HepG2 (cell line): ENCODE results near the gene LEPROT. TPM values are rescaled to one million over a fixed set of nuclear protein-coding genes. Genes with fewer than 3 reads are reported as not detected.

ENCODE experiments used
- ATAC-seq: fragments of 200-7000 bp; cut with Tn5 transposase; 3 replicates; pipeline ENCODE4 v1.9.1; 2020; ENCODE audit warnings: mild to moderate bottlenecking, moderate library complexity
- BruUV-seq: library from RNA; stranded (reverse); fragments of 400-500 nt; replicated peaks from 2 replicates; lab custom pipeline; 2021; lab: Mats Ljungman, UMichigan
- CTCF ChIA-PET: fragments of 300-600 bp; formaldehyde crosslinking; extraction: SDS; loops from one replicate; lab custom pipeline; 2021; ENCODE audit warnings: low total read pairs, inconsistent platforms, low intra/inter-chr PET ratio; lab: Yijun Ruan, JAX
- POLR2A ChIA-PET: fragments of 350-600 bp; sonication (Branson Sonifier 250); formaldehyde crosslinking; loops from one replicate; lab custom pipeline; 2020; ENCODE audit warnings: antibody characterized with exemption, inconsistent platforms; lab: Yijun Ruan, JAX
- DNase-seq: peaks from one replicate; pipeline ENCODE4 v3.0.0-alpha.2; 2015; ENCODE audit warnings: low spot score
- FAIRE-seq: peaks from 3 replicates; lab custom pipeline; 2011; peaks lifted over from hg19 to GRCh38; lab: Jason Lieb, UNC
- H2AFZ ChIP-seq: one replicate; pipeline ENCODE4 v1.6.1; 2011; ENCODE audit warnings: low read length, inconsistent platforms
- H3K27ac ChIP-seq: fragments of 300-600 bp; 3 replicates; pipeline ENCODE4 v1.8.0; 2011; ENCODE audit warnings: mixed run types, mild to moderate bottlenecking, mixed read lengths, low read length, inconsistent platforms; ENCODE audit not compliant: insufficient read depth; ENCODE audit errors: extremely low read length
- H3K27me3 ChIP-seq, 2 experiments: fragments of 200-600 bp in 1 of 2; 2 replicates in 1 of 2; 3 replicates in 1 of 2; pipeline versions ENCODE4 v1.6.0 to v1.8.0; 2011; ENCODE audit warnings: low read length in 2 of 2, mild to moderate bottlenecking in 2 of 2, moderate library complexity in 2 of 2, inconsistent platforms in 1 of 2; ENCODE audit not compliant: insufficient read depth in 2 of 2, control insufficient read depth in 1 of 2
- H3K36me3 ChIP-seq, 2 experiments: fragments of 200-600 bp in 1 of 2; replicated peaks in 1 of 2; 2 replicates in 1 of 2; 3 replicates in 1 of 2; pipeline versions ENCODE4 v1.5.1 to v1.8.0; 2011; ENCODE audit warnings: low read length in 2 of 2, inconsistent platforms in 1 of 2; ENCODE audit not compliant: insufficient read depth in 2 of 2, control insufficient read depth in 1 of 2
- H3K4me1 ChIP-seq: 2 replicates; pipeline ENCODE4 v1.5.1; 2012; ENCODE audit warnings: low read length, inconsistent platforms; ENCODE audit not compliant: insufficient read depth
- H3K4me2 ChIP-seq: 2 replicates; pipeline ENCODE4 v1.6.0; 2011; ENCODE audit warnings: low read depth, low read length, inconsistent platforms
- H3K4me3 ChIP-seq, 3 experiments: fragments of 200-600 bp in 1 of 3; sonication (generic), shearing (Covaris generic) in 1 of 3; replicated peaks in 1 of 3; 2 replicates each; pipeline ENCODE4 v1.5.1; 2011 to 2016; ENCODE audit warnings: low read length in 3 of 3, inconsistent platforms in 2 of 3, low read depth in 2 of 3, mild to moderate bottlenecking in 2 of 3, control low read depth in 1 of 3, mixed read lengths in 1 of 3; ENCODE audit not compliant: insufficient read depth in 1 of 3
- H3K79me2 ChIP-seq: one replicate; pipeline ENCODE4 v1.6.1; 2011; ENCODE audit warnings: low read length, inconsistent platforms; ENCODE audit not compliant: insufficient read depth
- H3K9ac ChIP-seq: 2 replicates; pipeline ENCODE4 v1.6.0; 2011; ENCODE audit warnings: mild to moderate bottlenecking, low read depth, low read length, inconsistent platforms; ENCODE audit not compliant: insufficient read depth
- H3K9me3 ChIP-seq: 2 replicates; pipeline ENCODE4 v1.5.1; 2012; ENCODE audit warnings: mild to moderate bottlenecking, low read length
- H4K20me1 ChIP-seq: 2 replicates; pipeline ENCODE4 v1.6.0; 2011; ENCODE audit warnings: inconsistent platforms, mild to moderate bottlenecking, low read length, moderate library complexity; ENCODE audit not compliant: insufficient read depth
- ERF ChIP-seq: IDR thresholded peaks from 2 replicates; pipeline ENCODE4 v1.6.1; 2018; ENCODE audit warnings: missing biosample characterization, missing genetic modification reagents
- ETV5 ChIP-seq: IDR thresholded peaks from 2 replicates; pipeline ENCODE4 v1.6.1; 2018; ENCODE audit warnings: missing biosample characterization, missing genetic modification reagents, inconsistent platforms, borderline replicate concordance
- MIER3 ChIP-seq: IDR thresholded peaks from 2 replicates; pipeline ENCODE4 v1.6.1; 2016; ENCODE audit warnings: missing compliant biosample characterization, borderline replicate concordance
- NFYC ChIP-seq: IDR thresholded peaks from 2 replicates; pipeline ENCODE4 v1.6.1; 2016; ENCODE audit warnings: missing genetic modification reagents, missing compliant biosample characterization
- RAD21 ChIP-seq: fragments of 450-650 bp; formaldehyde crosslinking; IDR thresholded peaks from 2 replicates; pipeline ENCODE4 v1.5.0; 2020; ENCODE audit warnings: mild to moderate bottlenecking
- SNAI1 ChIP-seq: sonication (generic); formaldehyde crosslinking; IDR thresholded peaks from 2 replicates; pipeline ENCODE4 v1.5.0; 2020; ENCODE audit warnings: mild to moderate bottlenecking, missing genetic modification reagents, borderline replicate concordance
- WGBS: methylation state at CpG from one replicate; pipeline ENCODE4 v1.1.6; 2017; ENCODE audit warnings: low lambda C conversion rate; 5-methylcytosine and 5-hydroxymethylcytosine counted together
- in situ Hi-C: cut with HindIII; loops from 2 replicates; pipeline ENCODE4 v1.10.0; 2017; ENCODE audit warnings: low pct_unique_long_range_greater_than_20kb; ENCODE audit not compliant: extremely low pct_ligation_motif_present
- intact Hi-C: fragments of 100-400 bp; cut with micrococcal nuclease; formaldehyde crosslinking; loops from one replicate; pipeline ENCODE4 v1.10.0; 2022; ENCODE audit not compliant: unreplicated experiment
- polyA plus RNA-seq, 8 experiments: library from polyadenylated mRNA; depleted of rRNA in 3 of 8; stranded (reverse) in 7 of 8; unstranded in 1 of 8; fragments of >200 nt; fragmentation: Illumina TruSeq in 4 of 8; extraction: Trizol in 4 of 8; gene quantifications; 2 replicates each; pipeline versions ENCODE4 v1.2.1 to v1.2.3, GENCODE V29; 2011 to 2016; ENCODE audit warnings: low read depth in 4 of 8, missing spikeins in 1 of 8, mixed read lengths in 1 of 8; ENCODE audit not compliant: insufficient read depth in 1 of 8
- total RNA-seq, 5 experiments: library from RNA; depleted of rRNA; stranded (reverse); fragments of >200 nt; fragmentation: Illumina TruSeq; extraction: Trizol; gene quantifications; 2 replicates each; pipeline ENCODE4 v1.2.3, GENCODE V29; 2016; ENCODE audit warnings: low read depth in 1 of 5

The LEPROT gene
- total and polyA plus RNA-seq, 2 of the 13 experiments (the other 11 are each of a cell fraction or from before 2014, with no cell fraction given), result 36.8 to 51.4 TPM

GRCh38 chr1:65471213-65471833, 50.9 kb downstream of the LEPROT start (continued):
- TF ChIP-seq ERF (0 out of 2 replicates have a peak, but pooled peaks have one; percentile 19), ETV5 (CRISPR knock-in tag) (0 out of 2 replicates have a peak, but pooled peaks have one; percentile 17), NFYC (CRISPR knock-in tag) (peak; percentile 25; the same call in 1 of the 2 replicates)

- TF ChIP-seq MIER3 (CRISPR knock-in tag), result no peak
- no peak for TF ChIP-seq RAD21 (CRISPR knock-in tag)
- no peak for TF ChIP-seq SNAI1
- peak overlapping the region; percentile 61 for H3K4me2 ChIP-seq
- H3K27ac ChIP-seq, result peak overlapping the region; percentile 77
- FAIRE-seq, result no peak
- H3K9me3 ChIP-seq, result no peaks in the 10 kb centered on the region
- BruUV-seq, result no TSS peak
- H3K4me3 ChIP-seq, result no peak overlapping the region; a peak in 1 of 6 replicates
- no peak for ATAC-seq
- in situ Hi-C loops (no loop called here), intact Hi-C loops (loop anchor here (2.0 kb wide), 1 partner anchor 13 kb away; no protein-coding TSS in a partner anchor)
- no peaks in the 10 kb centered on the region for H3K36me3 ChIP-seq
- H3K9ac ChIP-seq, result peak overlapping the region; percentile 2; the same call in 1 of the 2 replicates
- no peak for DNase-seq
- WGBS, result 35% methylated on average over 4 of the region's 4 CpGs
- peaks cover 100% of the 10 kb centered on the region for H3K4me1 ChIP-seq
- ChIA-PET POLR2A (interaction anchor here (0.8 to 1.4 kb wide), 2 partner anchors 41 to 83 kb away, joined by 3 to 4 read pairs; no protein-coding TSS in a partner anchor), CTCF (no interaction called here)
- H3K79me2 ChIP-seq, result no peaks in the 10 kb centered on the region
- no peak overlapping the region for H2AFZ ChIP-seq
- no peaks in the 10 kb centered on the region for H3K27me3 ChIP-seq
- no peaks in the 10 kb centered on the region for H4K20me1 ChIP-seq
Measured at GRCh38 chr1:65471861-65472332, 51.4 kb downstream of the LEPROT start.
